ENCODE data around the gene ZAR1.

The ZAR1 gene

DNA sequence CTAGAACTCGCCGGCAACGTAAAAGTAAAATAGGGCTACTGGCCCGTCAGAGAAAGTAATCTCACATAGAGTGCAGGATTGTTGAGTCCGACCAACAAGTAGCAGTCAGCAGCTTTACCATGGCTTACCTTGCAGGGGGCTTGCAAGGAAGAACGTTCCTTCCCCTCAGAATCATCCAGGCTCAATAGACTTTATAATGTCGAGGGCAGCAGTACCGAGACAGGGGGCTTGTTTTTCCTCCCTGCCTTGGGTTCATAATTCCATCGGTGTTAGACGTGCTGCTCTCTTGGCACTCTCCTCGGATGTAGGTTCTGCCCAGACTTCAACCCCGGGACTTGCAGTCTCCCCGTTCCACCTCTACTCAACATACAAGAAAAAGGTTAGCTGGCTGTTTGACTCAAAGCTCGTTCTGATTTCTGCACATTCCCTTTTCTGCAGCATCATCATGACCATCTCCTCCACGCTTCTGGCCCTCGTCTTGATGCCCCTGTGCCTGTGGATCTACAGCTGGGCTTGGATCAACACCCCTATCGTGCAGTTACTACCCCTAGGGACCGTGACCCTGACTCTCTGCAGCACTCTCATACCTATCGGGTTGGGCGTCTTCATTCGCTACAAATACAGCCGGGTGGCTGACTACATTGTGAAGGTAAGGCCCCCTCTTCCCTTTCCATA, 5.4 kb upstream of the ZAR1 start:
- in situ Hi-C loops (cut with MboI; ENCODE audit: low sequenced_read_pairs), result no loop called here

DNA sequence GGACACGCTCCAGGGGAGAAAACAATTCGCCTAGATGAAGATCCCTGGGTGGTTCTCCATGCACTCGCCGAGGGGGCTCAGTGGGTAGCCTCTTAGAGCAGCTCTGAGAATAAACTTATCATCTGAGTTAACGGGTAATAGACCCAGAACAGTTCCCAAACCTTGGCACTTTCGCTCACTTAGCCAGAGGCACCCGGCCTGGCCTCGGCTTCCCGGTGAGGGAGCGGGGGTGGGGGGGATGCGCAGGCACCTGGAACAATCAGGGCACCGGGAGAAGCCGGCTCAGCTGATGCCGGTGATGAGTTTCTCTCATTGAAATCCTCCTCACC, 405 bp upstream of the ZAR1 start:
- in situ Hi-C loops (cut with MboI; ENCODE audit: low sequenced_read_pairs), result no loop called here

DNA sequence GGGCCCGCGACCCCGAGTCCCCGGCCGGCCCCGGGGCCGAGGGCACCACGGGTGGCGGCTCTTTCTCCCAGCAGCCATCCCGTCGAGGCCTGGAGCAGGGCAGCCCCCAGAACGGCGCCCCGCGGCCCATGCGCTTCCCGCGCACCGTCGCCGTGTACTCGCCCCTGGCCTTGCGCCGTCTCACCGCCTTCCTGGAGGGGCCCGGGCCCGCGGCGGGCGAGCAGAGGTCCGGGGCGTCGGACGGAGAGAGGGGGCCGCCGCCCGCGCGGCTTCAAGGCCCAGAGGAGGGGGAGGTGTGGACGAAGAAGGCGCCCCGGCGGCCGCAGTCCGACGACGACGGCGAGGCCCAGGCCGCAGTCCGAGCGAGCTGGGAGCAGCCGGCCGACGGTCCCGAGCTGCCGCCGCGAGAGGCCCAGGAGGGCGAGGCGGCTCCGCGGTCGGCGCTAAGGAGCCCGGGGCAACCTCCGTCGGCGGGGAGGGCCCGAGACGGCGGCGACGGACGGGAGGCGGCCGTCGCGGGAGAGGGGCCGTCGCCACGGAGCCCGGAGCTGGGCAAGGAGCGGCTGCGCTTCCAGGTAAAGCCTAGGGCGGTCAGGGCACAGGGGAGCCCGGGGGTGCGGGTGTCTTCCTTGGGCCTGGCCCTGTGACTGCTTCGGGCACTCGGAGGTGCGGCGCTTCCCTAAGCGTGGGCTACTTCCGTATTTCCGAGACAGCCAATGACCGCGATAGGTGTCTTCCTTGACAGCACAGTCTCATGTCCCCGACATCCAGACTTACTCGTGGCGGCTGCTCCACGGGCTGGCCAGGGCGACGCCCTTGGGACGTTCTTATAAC, 845 bp downstream of the ZAR1 start:
- in situ Hi-C loops (cut with MboI; ENCODE audit: low sequenced_read_pairs), result no loop called here

DNA sequence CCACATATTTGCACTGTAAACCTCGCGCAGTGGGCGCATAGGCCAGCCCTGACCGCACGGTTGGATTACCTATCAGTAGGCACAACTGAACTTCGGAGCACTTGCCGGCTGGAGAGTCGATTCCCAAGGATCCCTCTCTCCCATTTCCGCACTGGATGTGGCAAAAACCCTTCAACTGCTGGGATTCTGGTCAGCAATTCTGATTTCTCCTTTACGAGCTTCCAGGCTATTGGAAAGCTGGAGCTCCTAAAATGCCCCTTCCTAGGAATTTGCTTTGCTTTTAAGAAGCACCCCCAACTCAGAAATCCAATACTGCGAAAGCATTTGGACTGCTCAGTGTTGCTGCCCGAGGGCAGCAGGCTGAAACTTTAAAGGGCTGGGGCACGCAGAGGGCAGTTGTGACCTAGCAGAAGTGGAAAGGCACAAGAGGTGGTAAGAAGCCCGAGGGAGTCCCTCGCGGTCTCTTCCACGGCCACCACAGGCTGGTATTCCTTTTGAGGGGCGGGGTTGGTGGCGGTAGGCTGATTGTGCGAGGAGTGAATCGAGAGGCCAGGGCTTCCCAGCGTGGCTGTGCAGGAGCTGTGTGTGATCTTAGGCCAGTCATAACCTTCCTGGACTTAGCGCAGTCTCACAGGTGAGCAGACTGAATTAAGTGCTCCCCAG, 1.6 kb downstream of the ZAR1 start:
- in situ Hi-C loops (cut with MboI; ENCODE audit: low sequenced_read_pairs), result no loop called here

DNA sequence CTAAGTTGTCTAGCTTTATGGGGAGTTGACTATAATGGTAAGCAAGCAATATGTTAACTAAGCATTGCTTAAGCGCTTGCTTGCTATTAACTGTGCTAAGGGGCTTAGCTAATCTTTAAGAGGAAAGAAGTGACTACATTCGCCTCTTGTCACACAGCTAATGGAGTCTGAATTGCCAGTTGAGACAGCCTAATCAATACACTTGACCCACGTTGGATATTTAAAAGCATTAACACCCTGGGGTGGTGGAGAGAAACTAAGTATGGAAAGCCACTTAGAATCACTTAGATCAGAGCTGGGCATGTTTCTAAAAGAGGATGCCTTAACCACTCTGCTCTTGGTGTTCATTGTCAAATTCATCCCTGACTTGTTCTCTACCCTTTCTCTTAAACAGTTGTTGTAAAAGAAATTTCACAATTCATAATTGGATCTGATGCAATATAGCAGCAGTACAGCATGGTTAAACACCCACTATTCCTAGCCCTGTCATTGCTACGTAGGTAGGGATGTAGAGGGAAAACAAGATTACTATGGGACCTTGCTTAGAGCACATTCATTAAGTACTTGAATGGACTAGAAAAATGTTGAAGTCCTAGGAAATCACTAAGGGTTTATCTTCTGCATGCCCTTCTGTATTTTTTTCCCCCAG, 3.5 kb downstream of the ZAR1 start:
- in situ Hi-C loops (cut with MboI; ENCODE audit: low sequenced_read_pairs), result no loop called here

DNA sequence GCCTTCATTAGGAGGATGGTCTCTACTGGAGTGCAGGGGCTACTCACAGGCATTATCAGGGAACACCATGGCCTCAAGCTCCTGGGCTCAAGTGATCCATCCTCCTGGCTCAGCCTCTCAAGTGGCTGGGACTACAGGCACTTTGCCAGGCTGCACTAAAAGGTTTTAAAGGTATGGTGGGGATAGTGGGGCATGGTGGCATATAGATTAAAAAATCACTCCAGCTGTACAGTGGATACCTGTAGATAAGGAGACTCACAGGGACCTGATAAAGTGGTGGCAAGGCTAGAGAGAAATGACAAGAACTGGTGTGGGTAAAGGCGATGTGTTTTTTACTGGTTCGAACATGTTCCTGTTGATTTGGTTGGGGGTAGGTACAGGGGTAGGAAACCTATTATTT, 5.9 kb downstream of the ZAR1 start:
- in situ Hi-C loops (cut with MboI; ENCODE audit: low sequenced_read_pairs), result no loop called here

DNA sequence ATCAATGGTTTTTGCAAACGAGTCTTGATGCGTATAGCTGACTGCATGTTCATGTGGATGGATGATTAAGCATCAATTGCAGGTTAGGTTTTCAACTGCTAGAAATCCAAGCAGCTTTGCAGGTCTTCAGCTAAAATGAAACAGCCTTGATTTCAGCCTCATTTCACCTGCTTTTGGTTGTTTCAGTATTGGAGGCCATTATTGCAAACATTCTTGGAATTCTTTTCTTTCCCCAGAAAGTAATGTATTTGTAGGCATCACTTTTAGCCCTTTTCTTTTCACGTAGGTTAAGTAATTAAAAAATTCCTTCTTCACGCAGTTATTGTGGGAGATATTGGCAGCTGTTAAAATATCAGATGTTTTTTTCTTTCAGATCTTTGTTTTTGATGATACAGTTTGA, 8.8 kb downstream of the ZAR1 start:
- in situ Hi-C loops (cut with MboI; ENCODE audit: low sequenced_read_pairs), result no loop called here

DNA sequence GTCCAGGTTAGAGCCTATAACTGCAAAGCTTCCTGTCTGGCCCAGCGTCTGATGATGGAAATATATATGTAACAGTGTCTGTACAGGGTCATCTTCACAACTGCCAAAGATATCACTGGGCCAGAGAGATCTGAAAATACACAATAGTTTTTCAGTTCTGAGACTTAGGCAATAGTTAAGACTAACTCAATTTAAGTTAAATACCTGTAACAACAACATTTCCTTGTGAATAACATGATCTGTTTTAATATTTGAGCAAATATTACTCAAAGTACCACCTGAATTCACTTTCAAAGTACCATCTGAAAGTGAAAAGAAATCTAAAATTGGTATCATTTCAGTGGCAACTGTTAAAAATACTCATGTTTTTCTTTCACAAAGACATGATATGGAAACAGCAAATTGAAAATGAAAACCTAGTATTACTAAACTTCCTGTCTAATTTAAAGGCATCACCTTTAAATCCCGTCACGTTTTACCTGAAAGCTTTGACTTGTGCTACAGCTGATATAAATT, 9.6 kb downstream of the ZAR1 start:
- in situ Hi-C loops (cut with MboI; ENCODE audit: low sequenced_read_pairs), result no loop called here

DNA sequence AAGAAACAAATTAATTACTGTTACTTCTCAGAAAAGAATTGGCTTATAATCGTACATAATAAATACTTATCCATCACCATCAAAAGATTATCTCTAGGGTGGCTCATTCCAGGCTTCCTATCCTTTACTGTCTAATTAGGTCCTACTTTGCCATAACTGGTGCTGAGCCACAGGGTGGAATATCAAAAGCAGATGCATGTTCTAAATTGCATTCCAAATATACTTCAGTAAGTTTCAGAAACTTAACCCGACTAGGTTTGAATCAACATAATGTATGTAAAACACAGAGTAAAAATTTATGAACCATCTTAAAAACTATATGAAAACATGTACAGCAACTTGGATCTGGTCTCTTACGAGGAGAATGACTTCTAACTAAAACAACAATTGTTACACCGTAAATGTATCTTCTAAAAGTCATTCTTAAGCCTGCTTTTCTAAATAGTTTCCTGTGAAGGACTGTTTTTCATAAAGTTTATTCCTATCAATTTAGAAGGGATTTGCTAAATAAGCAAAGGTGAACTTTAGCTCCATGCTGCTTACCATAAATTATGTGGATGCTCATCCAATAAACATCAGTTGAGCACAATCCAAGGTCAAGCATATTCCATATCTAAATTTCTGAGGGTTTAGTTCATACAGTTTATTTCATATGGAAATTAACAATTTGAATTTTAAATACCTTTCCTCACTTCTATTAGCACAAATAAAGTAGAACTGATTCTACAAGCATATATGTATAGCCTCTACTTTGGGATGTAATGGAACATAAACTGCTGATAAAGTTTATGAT, 13.4 kb downstream of the ZAR1 start:
- in situ Hi-C loops (cut with MboI; ENCODE audit: low sequenced_read_pairs), result no loop called here

DNA sequence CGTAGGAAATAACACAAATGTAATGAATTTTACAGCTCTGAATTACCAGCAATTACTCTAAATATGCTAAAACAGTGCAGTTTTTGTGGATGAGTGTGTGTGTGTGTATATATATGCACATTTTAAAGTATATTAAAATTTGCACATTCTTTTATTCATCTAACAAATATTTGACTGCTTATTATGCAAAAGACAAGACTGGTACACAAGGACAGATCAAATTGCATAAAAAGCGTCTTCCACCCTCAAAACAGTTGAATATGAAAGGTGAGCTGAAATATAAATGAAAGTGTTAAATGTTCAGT, 13.9 kb downstream of the ZAR1 start:
- in situ Hi-C loops (cut with MboI; ENCODE audit: low sequenced_read_pairs), result no loop called here

DNA sequence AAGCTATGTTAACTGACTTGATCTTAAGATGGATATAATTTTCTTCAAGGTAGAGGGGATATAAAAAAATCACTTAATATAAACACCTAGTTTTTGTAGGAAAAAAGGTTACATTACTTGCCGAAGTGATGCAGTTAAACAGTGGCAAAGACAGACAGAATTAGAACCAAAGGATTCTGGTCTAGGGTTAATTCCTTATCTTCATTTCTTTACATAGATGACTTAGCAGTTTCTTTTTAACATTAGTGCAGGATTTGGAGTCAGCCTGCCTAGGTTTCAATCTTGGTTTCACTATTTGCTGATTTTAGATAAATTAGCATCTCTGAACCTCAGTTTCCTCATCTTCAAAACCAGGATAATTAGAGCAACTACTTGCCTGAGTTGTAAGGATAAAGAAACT, 14.3 kb downstream of the ZAR1 start:
- in situ Hi-C loops (cut with MboI; ENCODE audit: low sequenced_read_pairs), result no loop called here

DNA sequence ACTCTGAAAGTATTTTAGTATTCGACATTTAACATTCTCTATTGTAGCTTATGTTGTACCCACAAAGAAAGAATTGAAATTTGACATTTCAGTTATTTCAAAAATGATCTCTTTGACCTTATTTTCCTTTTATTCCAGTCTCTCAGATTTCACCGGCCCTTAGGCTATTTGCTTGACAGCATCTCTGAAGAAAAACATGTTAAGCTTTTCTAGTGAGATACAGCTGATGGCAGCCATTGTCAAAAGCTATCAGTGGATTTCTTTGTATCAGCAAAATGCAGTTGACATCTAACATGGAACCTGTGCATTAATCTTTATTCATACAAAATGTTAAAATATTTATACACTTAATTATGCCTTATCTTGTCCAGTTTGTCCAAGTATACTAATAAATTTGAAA, 16.7 kb downstream of the ZAR1 start:
- in situ Hi-C loops (cut with MboI; ENCODE audit: low sequenced_read_pairs), result no loop called here

DNA sequence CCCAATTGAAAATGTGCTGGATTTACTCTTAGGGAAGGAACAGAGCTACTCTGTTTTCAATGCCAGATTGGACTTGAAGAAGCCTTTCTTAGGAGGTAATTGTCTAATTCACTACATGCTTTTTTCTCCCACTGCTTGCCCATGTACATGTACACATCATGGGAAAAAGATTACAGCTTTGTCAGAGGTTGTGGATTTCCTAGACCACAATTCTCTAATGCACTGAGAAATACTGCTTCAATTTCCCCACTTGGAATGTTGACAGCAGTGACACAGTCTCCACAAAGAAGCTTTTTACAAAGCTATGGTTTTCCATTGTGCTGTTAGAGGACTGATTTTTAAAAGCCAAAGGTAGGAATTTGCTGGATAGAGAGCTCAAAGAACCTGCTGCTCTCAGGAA, 19.5 kb downstream of the ZAR1 start:
- in situ Hi-C loops (cut with MboI; ENCODE audit: low sequenced_read_pairs), result no loop called here

DNA sequence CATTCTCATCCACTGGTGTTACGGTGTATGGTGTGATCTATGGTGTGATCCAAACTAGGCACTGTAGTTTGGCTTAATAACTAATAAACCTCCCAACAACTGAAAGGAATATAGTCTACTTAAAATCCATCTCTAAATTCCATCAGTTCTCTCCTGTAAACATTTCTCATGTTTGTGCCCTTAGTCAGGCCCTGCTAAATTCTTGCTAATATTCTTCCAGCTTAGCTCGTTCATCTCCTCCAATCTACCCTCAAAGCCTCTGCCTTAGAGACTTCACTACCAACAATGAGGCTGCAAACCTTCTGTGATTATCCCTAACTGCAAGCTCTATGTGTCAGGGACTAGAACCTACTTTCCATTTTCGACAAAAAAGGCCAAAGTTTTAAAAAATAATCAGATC, 28.1 kb downstream of the ZAR1 start:
- in situ Hi-C loops (cut with MboI; ENCODE audit: low sequenced_read_pairs), result no loop called here

DNA sequence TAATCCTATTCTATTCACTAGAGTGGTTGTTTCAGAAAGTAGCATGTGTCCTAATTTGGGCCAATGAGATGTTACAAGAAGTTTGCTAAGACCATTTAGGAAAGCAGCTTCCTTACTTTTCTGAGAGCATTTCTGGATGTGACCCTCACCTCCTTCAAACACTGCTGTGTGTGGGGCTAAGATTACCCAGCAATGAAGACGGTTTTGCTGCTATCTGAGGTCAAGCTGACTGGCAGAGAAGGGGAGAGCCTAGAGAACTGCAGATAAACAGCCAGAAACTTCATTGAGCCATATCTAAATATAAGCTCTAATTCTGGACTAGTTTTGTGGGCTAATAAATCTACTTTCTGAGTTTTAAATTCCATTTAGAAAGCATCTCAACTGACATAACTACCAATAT, 36.4 kb downstream of the ZAR1 start:
- in situ Hi-C loops (cut with MboI; ENCODE audit: low sequenced_read_pairs), result loop anchor here (25.0 kb wide), 1 partner anchor 389 kb away; the partner anchor contains the start of gene TXK

DNA sequence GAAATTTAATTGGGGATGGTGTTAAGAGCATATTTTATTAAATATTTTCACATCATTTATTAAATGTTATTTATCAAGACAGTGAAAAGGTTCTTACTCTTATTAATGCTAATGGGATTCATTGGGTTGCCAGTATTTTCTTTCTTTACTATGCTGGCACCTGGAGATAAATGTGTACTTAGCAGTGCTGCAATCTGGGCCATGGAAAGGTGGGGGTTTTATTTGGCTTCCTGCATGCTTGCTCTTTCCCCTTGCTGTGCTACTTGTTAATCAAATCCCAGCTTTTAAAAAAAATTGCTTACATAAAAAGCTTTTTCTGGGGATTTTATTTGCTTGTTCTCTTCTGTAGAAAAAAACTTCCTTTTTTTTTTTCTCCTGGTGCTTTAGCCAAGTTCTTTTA, 48.3 kb downstream of the ZAR1 start:
- in situ Hi-C loops (cut with MboI; ENCODE audit: low sequenced_read_pairs), result loop anchor here (25.0 kb wide), 1 partner anchor 401 kb away; the partner anchor contains the start of gene TXK

DNA sequence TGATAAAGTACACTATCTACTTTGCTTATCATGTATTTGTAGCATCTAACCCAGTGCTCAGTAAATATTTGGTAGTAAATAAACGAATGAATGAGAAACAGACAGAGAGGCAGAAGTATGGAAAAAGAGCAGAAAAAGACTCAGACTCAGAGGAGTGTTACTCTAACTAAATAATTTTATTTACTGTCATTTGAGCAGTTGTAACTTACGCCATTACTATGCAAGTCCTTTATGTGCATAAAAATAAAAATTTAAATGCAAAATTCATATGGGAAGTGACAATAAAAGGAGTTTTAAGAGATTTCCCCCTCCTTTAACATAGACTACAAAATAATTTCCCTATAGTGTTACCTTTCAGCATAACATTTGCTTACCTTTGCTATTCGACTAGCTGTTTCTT, 49.5 kb downstream of the ZAR1 start:
- in situ Hi-C loops (cut with MboI; ENCODE audit: low sequenced_read_pairs), result loop anchor here (25.0 kb wide), 1 partner anchor 402 kb away; the partner anchor contains the start of gene TXK

DNA sequence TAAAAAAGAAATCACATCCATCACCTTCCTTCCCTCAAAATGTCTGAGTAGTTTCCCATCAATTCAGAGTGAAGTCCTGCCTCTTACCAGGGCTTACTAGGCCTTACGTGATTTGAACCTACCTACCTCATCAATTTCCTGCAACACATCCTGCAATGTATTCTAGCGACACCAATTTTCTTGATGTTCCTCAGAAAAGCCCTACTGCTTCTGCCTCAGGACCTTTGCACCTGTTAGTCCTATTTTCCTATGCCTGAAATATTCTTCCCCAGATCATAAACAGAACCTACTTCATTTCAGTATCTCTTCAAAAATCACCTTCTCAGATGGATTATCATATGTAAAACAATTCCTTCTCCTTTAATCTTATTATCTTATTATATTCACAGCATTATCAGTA, 52.8 kb downstream of the ZAR1 start:
- in situ Hi-C loops (cut with MboI; ENCODE audit: low sequenced_read_pairs), result loop anchor here (25.0 kb wide), 1 partner anchor 406 kb away; the partner anchor contains the start of gene TXK

DNA sequence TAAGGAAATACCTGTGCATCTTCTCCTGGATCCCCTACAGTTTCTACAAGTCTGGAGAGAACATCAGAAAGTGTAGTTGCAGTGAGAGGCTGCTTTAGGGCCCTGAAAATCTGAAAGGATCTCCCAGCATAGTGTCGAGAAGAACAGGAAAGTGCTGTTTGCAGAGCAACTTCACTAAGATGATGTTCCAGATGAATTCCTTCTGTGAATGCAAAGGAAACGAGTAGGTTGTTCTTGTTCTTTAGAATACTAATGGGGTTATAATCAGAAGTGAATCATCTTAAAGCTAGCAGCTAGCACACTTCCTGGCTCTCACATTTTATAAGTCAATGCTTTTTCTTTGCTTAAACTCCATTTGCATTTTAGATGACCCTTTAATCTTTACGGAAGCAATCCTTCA, 53.7 kb downstream of the ZAR1 start:
- in situ Hi-C loops (cut with MboI; ENCODE audit: low sequenced_read_pairs), result loop anchor here (25.0 kb wide), 1 partner anchor 406 kb away; the partner anchor contains the start of gene TXK
